Measurements from ENCODE around the gene ACVR2A. TPM values are rescaled to one million over a fixed set of nuclear protein-coding genes. Genes with fewer than 3 reads are reported as not detected.

The ACVR2A gene
- total and polyA plus RNA-seq, 9 of the 15 experiments (the other 6 are each of a cell fraction or from before 2014, with no cell fraction given) = 1.2 to 3.9 (median 2.4) TPM

DNA sequence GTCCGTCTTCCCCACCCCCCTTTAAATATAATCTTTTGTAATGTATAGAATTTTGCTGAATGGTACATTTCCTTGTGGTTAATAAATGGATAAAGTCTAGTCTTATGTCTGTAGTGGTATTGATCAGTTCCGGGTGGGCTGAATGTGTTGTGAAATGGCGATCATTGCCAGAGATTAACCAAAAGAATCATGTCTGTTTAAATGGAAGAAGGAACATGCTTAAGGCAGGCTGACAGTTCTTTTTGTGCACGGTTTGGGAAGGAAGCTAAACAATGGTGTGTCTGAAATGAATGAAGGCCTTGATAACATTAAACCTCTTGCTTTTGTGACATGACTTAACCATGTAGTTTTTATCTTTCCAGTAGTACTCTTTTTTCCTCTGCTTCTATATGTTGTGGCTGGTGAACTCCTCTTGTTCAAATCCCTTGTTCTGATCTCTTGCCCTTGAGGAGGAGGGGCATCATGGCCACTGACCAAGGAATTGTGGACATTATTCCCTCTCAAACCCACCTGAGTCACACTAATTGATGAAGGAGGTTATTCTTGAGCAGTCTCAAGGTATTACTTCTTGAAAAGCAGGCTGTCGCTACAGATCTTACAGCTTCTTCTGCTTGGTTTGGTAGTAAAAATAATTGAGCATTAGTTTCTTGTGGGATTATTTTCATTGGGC is 1.7 kb downstream of the ACVR2A start:
- Histone ChIP-seq H3K4me2 (ENCODE audit: insufficient read depth, low read length) (no peak overlapping the region), H2AFZ (ENCODE audit: low read depth, low read length) (no peak overlapping the region), H3K27ac (ENCODE audit: extremely low read depth, low read depth, low read length) (no peak overlapping the region), H3K9me3 (replicated peaks; ENCODE audit: control insufficient read depth, insufficient read depth, low read depth, low read length) (no peaks in the 10 kb centered on the region), H3K79me2 (ENCODE audit: control insufficient read depth, insufficient read depth, low read length) (no peaks in the 10 kb centered on the region), H4K20me1 (replicated peaks; ENCODE audit: control insufficient read depth, insufficient read depth, low read length) (no peaks in the 10 kb centered on the region), H3K4me3 (no peak overlapping the region), H3K4me1 (replicated peaks in 1 of 2; ENCODE audit: control insufficient read depth in 2 of 2, insufficient read depth in 2 of 2, low read length in 2 of 2) (peaks cover 5 to 19% of the 10 kb centered on the region in 2 experiments; a peak in 4 of 5 replicates), H3K27me3 (ENCODE audit: control insufficient read depth in 2 of 2, insufficient read depth in 2 of 2, low read length in 2 of 2) (no peaks in the 10 kb centered on the region), H3K9me1 (ENCODE audit: control insufficient read depth, insufficient read depth, low read length) (no peaks in the 10 kb centered on the region), H3K9ac (ENCODE audit: insufficient read depth in 1 of 2, low read depth in 2 of 2, low read length in 2 of 2) (no peak overlapping the region), H3K36me3 (ENCODE audit: control insufficient read depth, insufficient read depth, low read length) (no peaks in the 10 kb centered on the region)
- no TSS peak for BruUV-seq (replicated peaks)
- ChIA-PET POLR2A (interaction anchor here (0.5 kb wide), 1 partner anchor 19 kb away, joined by 3 read pairs; no protein-coding TSS in a partner anchor), CTCF (ENCODE audit: low intra/inter-chr PET ratio) (no interaction called here)
- DNase-seq (ENCODE audit: extremely low read depth in 1 of 4, low spot score in 3 of 4) (no peak), ATAC-seq (no peak), FAIRE-seq (no peak)
- WGBS (ENCODE audit: insufficient coverage, low coverage, missing lambda C conversion rate) = 39% methylated on average over 5 of the region's 5 CpGs
- intact Hi-C loops (cut with micrococcal nuclease) (no loop called here), in situ Hi-C loops (cut with MboI) (no loop called here)
- TF ChIP-seq ZNF316 (IDR thresholded peaks at IDR 0.05) (peak; percentile 54), C11orf30 (IDR thresholded peaks at IDR 0.05; ENCODE audit: low read depth) (peak; percentile 53; the same call in 1 of the 2 replicates), HCFC1 (IDR thresholded peaks at IDR 0.05; ENCODE audit: low read depth, low read length) (no peak), HDGF (IDR thresholded peaks at IDR 0.05) (no peak), XRCC5 (IDR thresholded peaks at IDR 0.05; ENCODE audit: low read depth, low read length) (no peak), IFI16 (CRISPR knock-in tag; IDR thresholded peaks at IDR 0.05) (no peak), RBBP5 (IDR thresholded peaks at IDR 0.05; ENCODE audit: borderline replicate concordance, insufficient read depth, low read length, poor library complexity, severe bottlenecking) (no peak)
- TF ChIP-seq, protein P1, sequence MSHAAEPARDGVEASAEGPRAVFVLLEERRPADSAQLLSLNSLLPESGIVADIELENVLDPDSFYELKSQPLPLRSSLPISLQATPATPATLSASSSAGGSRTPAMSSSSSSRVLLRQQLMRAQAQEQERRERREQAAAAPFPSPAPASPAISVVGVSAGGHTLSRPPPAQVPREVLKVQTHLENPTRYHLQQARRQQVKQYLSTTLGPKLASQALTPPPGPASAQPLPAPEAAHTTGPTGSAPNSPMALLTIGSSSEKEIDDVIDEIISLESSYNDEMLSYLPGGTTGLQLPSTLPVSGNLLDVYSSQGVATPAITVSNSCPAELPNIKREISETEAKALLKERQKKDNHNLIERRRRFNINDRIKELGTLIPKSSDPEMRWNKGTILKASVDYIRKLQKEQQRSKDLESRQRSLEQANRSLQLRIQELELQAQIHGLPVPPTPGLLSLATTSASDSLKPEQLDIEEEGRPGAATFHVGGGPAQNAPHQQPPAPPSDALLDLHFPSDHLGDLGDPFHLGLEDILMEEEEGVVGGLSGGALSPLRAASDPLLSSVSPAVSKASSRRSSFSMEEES (CRISPR knock-in tag; IDR thresholded peaks at IDR 0.05) = no peak
- TF ChIP-seq, protein P2, sequence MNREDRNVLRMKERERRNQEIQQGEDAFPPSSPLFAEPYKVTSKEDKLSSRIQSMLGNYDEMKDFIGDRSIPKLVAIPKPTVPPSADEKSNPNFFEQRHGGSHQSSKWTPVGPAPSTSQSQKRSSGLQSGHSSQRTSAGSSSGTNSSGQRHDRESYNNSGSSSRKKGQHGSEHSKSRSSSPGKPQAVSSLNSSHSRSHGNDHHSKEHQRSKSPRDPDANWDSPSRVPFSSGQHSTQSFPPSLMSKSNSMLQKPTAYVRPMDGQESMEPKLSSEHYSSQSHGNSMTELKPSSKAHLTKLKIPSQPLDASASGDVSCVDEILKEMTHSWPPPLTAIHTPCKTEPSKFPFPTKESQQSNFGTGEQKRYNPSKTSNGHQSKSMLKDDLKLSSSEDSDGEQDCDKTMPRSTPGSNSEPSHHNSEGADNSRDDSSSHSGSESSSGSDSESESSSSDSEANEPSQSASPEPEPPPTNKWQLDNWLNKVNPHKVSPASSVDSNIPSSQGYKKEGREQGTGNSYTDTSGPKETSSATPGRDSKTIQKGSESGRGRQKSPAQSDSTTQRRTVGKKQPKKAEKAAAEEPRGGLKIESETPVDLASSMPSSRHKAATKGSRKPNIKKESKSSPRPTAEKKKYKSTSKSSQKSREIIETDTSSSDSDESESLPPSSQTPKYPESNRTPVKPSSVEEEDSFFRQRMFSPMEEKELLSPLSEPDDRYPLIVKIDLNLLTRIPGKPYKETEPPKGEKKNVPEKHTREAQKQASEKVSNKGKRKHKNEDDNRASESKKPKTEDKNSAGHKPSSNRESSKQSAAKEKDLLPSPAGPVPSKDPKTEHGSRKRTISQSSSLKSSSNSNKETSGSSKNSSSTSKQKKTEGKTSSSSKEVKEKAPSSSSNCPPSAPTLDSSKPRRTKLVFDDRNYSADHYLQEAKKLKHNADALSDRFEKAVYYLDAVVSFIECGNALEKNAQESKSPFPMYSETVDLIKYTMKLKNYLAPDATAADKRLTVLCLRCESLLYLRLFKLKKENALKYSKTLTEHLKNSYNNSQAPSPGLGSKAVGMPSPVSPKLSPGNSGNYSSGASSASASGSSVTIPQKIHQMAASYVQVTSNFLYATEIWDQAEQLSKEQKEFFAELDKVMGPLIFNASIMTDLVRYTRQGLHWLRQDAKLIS (CRISPR knock-in tag; IDR thresholded peaks at IDR 0.05) = no peak
